NT2/D1 (cell line): ENCODE measurements around the gene RUNX1.

Experiments
- YY1 ChIP-seq: IDR thresholded peaks from 2 replicates; pipeline ENCODE4 v1.6.1; 2011; ENCODE audit not compliant: insufficient read length, insufficient read depth
- ZNF274 ChIP-seq: IDR thresholded peaks from 2 replicates; pipeline ENCODE4 v1.6.1; 2011; ENCODE audit warnings: mild to moderate bottlenecking, low read depth, low read length

DNA sequence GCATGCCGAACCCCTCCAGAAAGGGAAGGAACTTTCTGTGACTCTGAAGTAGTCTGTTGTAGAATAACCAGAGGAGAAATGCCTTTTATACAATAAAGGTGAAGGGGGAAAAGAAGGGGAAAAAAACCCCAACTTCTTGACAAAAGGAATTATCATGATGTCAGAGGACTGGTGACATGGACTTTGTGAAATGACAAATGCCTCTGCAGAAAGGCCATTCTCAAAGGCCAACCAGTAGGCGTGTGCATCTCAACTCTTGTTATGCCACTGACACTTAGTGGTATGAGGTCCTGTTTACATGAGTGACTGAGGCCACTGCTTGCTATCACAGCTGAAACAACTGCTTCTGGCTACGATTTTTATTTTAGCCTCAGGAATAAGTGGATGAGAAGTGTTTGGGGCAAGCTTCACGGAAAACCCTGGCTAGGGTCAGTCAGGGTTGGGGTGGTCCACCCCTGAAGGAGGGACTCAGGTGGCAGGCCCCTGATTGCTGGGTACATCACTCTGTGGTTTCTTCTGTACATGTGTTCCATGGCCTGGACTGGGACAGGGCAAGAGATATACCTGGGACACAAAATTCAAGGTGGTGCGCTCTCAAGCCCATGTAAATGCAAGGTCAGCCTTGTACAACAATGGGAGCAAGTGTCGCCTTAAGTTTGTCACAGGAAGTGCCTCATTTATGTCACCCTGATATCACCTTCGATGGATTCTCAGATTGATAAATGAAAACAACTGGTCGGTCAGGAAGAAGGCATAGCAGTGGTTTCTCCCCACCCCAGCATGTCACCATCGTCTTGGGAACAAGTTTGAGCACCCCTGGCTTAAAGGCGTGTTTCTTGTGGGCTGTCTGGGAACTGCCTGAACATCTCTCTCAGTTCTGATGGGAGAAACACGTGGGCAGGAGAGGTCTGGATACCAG lies 12.4 kb downstream of the RUNX1 start:
- no peak for TF ChIP-seq YY1
- TF ChIP-seq ZNF274, result no peak
